ENCODE results near the gene ZNF385C. TPM values are rescaled to one million over a fixed set of nuclear protein-coding genes. Genes with fewer than 3 reads are reported as not detected.

ZNF385C gene
- polyA plus RNA-seq, 1 donor (not counting 4 experiments of a cell fraction or from before 2014, with no cell fraction given): 0.09 TPM

DNA sequence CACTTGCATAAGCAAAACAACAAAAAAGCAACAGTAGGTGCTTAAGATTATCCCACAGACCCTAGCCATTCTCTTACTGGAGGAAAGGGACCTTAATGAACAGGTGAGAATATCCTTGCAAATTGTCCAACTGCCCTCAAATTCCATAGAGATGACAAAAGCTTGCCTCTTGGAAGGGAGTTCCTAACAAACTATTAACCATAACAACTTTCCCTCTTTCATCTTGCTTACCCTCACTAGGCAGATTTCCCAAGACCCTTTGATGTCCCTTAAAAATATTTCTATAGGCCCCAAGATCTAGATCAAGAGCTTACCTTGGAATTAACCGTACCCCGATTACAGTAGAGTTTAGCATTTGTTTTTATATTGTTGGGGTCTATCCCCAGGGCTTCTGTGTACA, 109.9 kb downstream of the ZNF385C start:
- Histone ChIP-seq H3K9ac (ENCODE audit: control insufficient read depth, extremely low read depth, insufficient read depth, low read length) (no peak overlapping the region), H3K9me1 (ENCODE audit: control insufficient read depth, extremely low read depth, insufficient read depth, low read length) (no peaks in the 10 kb centered on the region), H4K20me1 (ENCODE audit: control insufficient read depth, extremely low read depth, insufficient read depth, low read length) (no peaks in the 10 kb centered on the region), H3K27me3 (ENCODE audit: control insufficient read depth, extremely low read depth, insufficient read depth, low read length) (no peaks in the 10 kb centered on the region), H3K4me2 (ENCODE audit: control insufficient read depth, extremely low read depth, insufficient read depth, low read depth, low read length) (no peak overlapping the region), H3K4me1 (ENCODE audit: control insufficient read depth, extremely low read depth, insufficient read depth, low read length) (no peaks in the 10 kb centered on the region), H3K9me3 (ENCODE audit: control insufficient read depth, low read depth, low read length) (no peaks in the 10 kb centered on the region), H3K79me2 (ENCODE audit: control insufficient read depth, insufficient read depth, low read length) (no peaks in the 10 kb centered on the region), H3K27ac (ENCODE audit: control insufficient read depth, insufficient read depth, low read length) (no peak overlapping the region), H3K36me3 (ENCODE audit: control insufficient read depth in 2 of 2, extremely low read depth in 1 of 2, insufficient read depth in 2 of 2, low read length in 2 of 2) (peaks cover 45 to 56% of the 10 kb centered on the region in 2 experiments), H2AFZ (ENCODE audit: control insufficient read depth, low read length) (no peak overlapping the region), H3K4me3 (ENCODE audit: control insufficient read depth in 2 of 3, extremely low read depth in 1 of 3, insufficient read depth in 2 of 3, low read depth in 1 of 3, low read length in 3 of 3) (no peak overlapping the region)
- TF ChIP-seq CTCF (optimal IDR thresholded peaks at IDR 0.05 in 1 of 3, IDR thresholded peaks at IDR 0.05 in 1 of 3, conservative IDR thresholded peaks at IDR 0.05 in 1 of 3; ENCODE audit: extremely low read depth in 1 of 3, insufficient read depth in 2 of 3, low read length in 3 of 3) (no peak), EZH2 (IDR thresholded peaks at IDR 0.05; ENCODE audit: low read length) (no peak)
- DNase-seq (ENCODE audit: low read depth, low spot score) (no peak), FAIRE-seq (no peak)
- dilution Hi-C loops (cut with MboI; ENCODE audit: extremely low pct_ligation_motif_present, low sequenced_read_pairs): no loop called here

DNA sequence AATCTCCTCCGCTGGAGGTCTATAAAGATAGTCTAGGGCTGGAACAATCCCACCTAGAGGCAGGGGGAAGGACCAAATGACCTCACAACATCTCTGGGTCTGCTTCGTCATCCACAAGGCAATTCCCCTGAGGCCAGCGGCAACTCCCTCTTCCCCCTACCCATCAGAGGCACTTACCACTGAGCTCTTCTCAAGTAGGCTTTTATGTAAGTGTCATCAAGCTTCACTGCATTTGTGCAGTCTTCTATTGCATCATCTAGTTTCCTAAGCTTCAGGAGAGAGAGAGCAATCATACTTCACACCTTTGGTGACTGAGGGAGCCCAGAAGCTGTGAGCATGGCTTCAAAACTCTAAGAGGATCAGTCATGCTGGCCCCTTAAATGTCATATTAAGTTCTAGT, 110.6 kb downstream of the ZNF385C start:
- Histone ChIP-seq H3K9me1 (ENCODE audit: control insufficient read depth, extremely low read depth, insufficient read depth, low read length) (no peaks in the 10 kb centered on the region), H2AFZ (ENCODE audit: control insufficient read depth, low read length) (no peak overlapping the region), H3K27me3 (ENCODE audit: control insufficient read depth, extremely low read depth, insufficient read depth, low read length) (no peaks in the 10 kb centered on the region), H3K27ac (ENCODE audit: control insufficient read depth, insufficient read depth, low read length) (no peak overlapping the region), H3K4me3 (ENCODE audit: control insufficient read depth in 2 of 3, extremely low read depth in 1 of 3, insufficient read depth in 2 of 3, low read depth in 1 of 3, low read length in 3 of 3) (no peak overlapping the region), H3K36me3 (ENCODE audit: control insufficient read depth in 2 of 2, extremely low read depth in 1 of 2, insufficient read depth in 2 of 2, low read length in 2 of 2) (peaks cover 44 to 58% of the 10 kb centered on the region in 2 experiments), H3K4me1 (ENCODE audit: control insufficient read depth, extremely low read depth, insufficient read depth, low read length) (no peaks in the 10 kb centered on the region), H3K79me2 (ENCODE audit: control insufficient read depth, insufficient read depth, low read length) (no peaks in the 10 kb centered on the region), H4K20me1 (ENCODE audit: control insufficient read depth, extremely low read depth, insufficient read depth, low read length) (no peaks in the 10 kb centered on the region), H3K9me3 (ENCODE audit: control insufficient read depth, low read depth, low read length) (no peaks in the 10 kb centered on the region), H3K9ac (ENCODE audit: control insufficient read depth, extremely low read depth, insufficient read depth, low read length) (no peak overlapping the region), H3K4me2 (ENCODE audit: control insufficient read depth, extremely low read depth, insufficient read depth, low read depth, low read length) (no peak overlapping the region)
- no peak for FAIRE-seq
- dilution Hi-C loops (cut with MboI; ENCODE audit: extremely low pct_ligation_motif_present, low sequenced_read_pairs): no loop called here
- no peak for DNase-seq (ENCODE audit: low read depth, low spot score)
- no peak for TF ChIP-seq EZH2 (IDR thresholded peaks at IDR 0.05; ENCODE audit: low read length)
- TF ChIP-seq CTCF (optimal IDR thresholded peaks at IDR 0.05 in 1 of 3, IDR thresholded peaks at IDR 0.05 in 1 of 3, conservative IDR thresholded peaks at IDR 0.05 in 1 of 3; ENCODE audit: extremely low read depth in 1 of 3, insufficient read depth in 2 of 3, low read length in 3 of 3): no peak
